ENCODE results near the gene CD53. TPM values are rescaled to one million over a fixed set of nuclear protein-coding genes. Genes with fewer than 3 reads are reported as not detected.

CD53 gene
- total RNA-seq, 1 experiment from 2014 or later: 0.49 TPM

GRCh38 chr1:110902820-110903463 lies 30.0 kb downstream of the CD53 start:
- DNase-seq (ENCODE audit: low read depth, low spot score) (no peak), ATAC-seq (no peak)
- Histone ChIP-seq H3K9me3 (ENCODE audit: control insufficient read depth, insufficient read depth, low read depth, low read length) (no peaks in the 10 kb centered on the region), H3K27me3 (ENCODE audit: control insufficient read depth, insufficient read depth, low read length) (no peaks in the 10 kb centered on the region), H3K4me3 (ENCODE audit: low read depth in 2 of 2, low read length in 2 of 2) (no peak overlapping the region), H3K27ac (ENCODE audit: low read length) (no peak overlapping the region), H3K36me3 (ENCODE audit: control insufficient read depth, insufficient read depth, low read length) (no peaks in the 10 kb centered on the region), H3K4me1 (ENCODE audit: control insufficient read depth, insufficient read depth, low read length) (no peaks in the 10 kb centered on the region)
- no TSS peak for BruUV-seq (replicated peaks)
- TF ChIP-seq POLR2AphosphoS5 (IDR thresholded peaks at IDR 0.05; ENCODE audit: low read depth, low read length) (no peak), CTCF (IDR thresholded peaks at IDR 0.05) (no peak), SIN3A (IDR thresholded peaks at IDR 0.05; ENCODE audit: borderline replicate concordance, insufficient read depth, low read depth, low read length) (no peak), TCF7L2 (IDR thresholded peaks at IDR 0.05; ENCODE audit: low read depth, low read length) (no peak)
- TF ChIP-seq, protein P1, sequence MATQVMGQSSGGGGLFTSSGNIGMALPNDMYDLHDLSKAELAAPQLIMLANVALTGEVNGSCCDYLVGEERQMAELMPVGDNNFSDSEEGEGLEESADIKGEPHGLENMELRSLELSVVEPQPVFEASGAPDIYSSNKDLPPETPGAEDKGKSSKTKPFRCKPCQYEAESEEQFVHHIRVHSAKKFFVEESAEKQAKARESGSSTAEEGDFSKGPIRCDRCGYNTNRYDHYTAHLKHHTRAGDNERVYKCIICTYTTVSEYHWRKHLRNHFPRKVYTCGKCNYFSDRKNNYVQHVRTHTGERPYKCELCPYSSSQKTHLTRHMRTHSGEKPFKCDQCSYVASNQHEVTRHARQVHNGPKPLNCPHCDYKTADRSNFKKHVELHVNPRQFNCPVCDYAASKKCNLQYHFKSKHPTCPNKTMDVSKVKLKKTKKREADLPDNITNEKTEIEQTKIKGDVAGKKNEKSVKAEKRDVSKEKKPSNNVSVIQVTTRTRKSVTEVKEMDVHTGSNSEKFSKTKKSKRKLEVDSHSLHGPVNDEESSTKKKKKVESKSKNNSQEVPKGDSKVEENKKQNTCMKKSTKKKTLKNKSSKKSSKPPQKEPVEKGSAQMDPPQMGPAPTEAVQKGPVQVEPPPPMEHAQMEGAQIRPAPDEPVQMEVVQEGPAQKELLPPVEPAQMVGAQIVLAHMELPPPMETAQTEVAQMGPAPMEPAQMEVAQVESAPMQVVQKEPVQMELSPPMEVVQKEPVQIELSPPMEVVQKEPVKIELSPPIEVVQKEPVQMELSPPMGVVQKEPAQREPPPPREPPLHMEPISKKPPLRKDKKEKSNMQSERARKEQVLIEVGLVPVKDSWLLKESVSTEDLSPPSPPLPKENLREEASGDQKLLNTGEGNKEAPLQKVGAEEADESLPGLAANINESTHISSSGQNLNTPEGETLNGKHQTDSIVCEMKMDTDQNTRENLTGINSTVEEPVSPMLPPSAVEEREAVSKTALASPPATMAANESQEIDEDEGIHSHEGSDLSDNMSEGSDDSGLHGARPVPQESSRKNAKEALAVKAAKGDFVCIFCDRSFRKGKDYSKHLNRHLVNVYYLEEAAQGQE (IDR thresholded peaks at IDR 0.05; ENCODE audit: insufficient read depth in 1 of 2, low read depth in 2 of 2, low read length in 1 of 2): no peak
- POLR2A ChIA-PET: no interaction called here
- in situ Hi-C loops (cut with HindIII; ENCODE audit: low pct_unique_long_range_greater_than_20kb, low sequenced_read_pairs) (no loop called here), intact Hi-C loops (cut with micrococcal nuclease; ENCODE audit: unreplicated experiment) (no loop called here)
- CTCF ChIA-PET: no interaction called here

DNA sequence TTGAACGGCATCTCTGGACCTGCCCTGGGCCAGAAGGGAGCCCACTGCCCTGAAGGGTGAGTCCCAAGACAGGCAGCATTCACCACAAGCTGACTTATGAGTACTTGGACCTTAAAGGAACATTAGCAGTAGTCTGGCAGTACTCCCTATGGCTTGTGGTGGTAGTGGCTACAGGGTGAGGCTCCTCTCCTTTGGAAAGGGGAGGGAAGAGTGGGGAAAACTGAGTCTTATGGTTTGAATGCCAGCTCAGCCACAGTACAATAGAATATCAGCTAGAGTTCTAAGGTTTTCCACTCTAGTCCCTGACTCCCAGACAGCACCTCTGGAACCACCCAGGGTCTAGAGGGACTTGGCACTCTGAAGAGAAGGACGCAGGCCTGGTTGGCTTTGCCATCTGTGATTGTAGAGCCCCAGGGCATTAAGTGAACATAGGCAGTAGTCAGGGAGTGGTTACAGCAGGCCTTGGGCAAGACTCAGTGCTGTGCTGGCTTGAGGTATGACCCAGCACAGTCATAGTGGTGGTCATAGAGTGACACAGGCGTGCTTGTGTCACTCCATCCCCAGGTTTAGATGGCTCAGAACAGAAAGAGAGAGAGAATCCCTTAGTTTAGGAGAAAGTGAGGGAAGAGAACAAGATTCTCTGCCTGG lies 31.0 kb downstream of the CD53 start:
- no TSS peak for BruUV-seq (replicated peaks)
- no peak for ATAC-seq
- in situ Hi-C loops (cut with HindIII; ENCODE audit: low pct_unique_long_range_greater_than_20kb, low sequenced_read_pairs): no loop called here

More for the DNA sequence above, 31.0 kb downstream of the CD53 start:
- ChIA-PET CTCF (no interaction called here), POLR2A (no interaction called here)
- TF ChIP-seq TCF7L2 (IDR thresholded peaks at IDR 0.05; ENCODE audit: low read depth, low read length) (no peak), CTCF (IDR thresholded peaks at IDR 0.05) (no peak), POLR2AphosphoS5 (IDR thresholded peaks at IDR 0.05; ENCODE audit: low read depth, low read length) (no peak), SIN3A (IDR thresholded peaks at IDR 0.05; ENCODE audit: borderline replicate concordance, insufficient read depth, low read depth, low read length) (no peak)
- TF ChIP-seq, protein P1 (IDR thresholded peaks at IDR 0.05; ENCODE audit: insufficient read depth in 1 of 2, low read depth in 2 of 2, low read length in 1 of 2): no peak
- Histone ChIP-seq H3K4me3 (ENCODE audit: low read depth in 2 of 2, low read length in 2 of 2) (no peak overlapping the region), H3K27ac (ENCODE audit: low read length) (no peak overlapping the region), H3K9me3 (ENCODE audit: control insufficient read depth, insufficient read depth, low read depth, low read length) (no peaks in the 10 kb centered on the region), H3K27me3 (ENCODE audit: control insufficient read depth, insufficient read depth, low read length) (no peaks in the 10 kb centered on the region), H3K4me1 (ENCODE audit: control insufficient read depth, insufficient read depth, low read length) (no peaks in the 10 kb centered on the region), H3K36me3 (ENCODE audit: control insufficient read depth, insufficient read depth, low read length) (no peaks in the 10 kb centered on the region)
- intact Hi-C loops (cut with micrococcal nuclease; ENCODE audit: unreplicated experiment): no loop called here
- no peak for DNase-seq (ENCODE audit: low read depth, low spot score)
